HEK293 (cell line): ENCODE data around the gene RAB3GAP2.
A peak's percentile ranks its signal among the peaks of the same experiment; 100 is the strongest.
"Not testable (repeated sequence)": the region's sequence is repeated elsewhere in the genome, so short reads cannot be mapped to it uniquely, and the experiment has no call there.

Experiments used
- CTCF ChIA-PET: fragments of 350-600 bp; formaldehyde crosslinking; extraction: SDS; loops from one replicate; lab custom pipeline; 2021; ENCODE audit warnings: antibody characterized with exemption; lab: Yijun Ruan, JAX
- POLR2A ChIA-PET: fragments of 300-600 bp; formaldehyde crosslinking; extraction: SDS; loops from one replicate; lab custom pipeline; 2020; ENCODE audit warnings: antibody characterized with exemption, inconsistent platforms; lab: Yijun Ruan, JAX
- H3K27ac ChIP-seq: fragments of 200-500 bp; sonication (Bioruptor generic); 2 replicates; pipeline ENCODE4 v1.5.1; 2014; ENCODE audit warnings: low read depth, low read length, control low read depth, inconsistent platforms; ENCODE audit errors: extremely low read depth
- H3K36me3 ChIP-seq, 2 experiments: fragments of 200-500 bp in 1 of 2; sonication (Bioruptor generic) in 1 of 2; 1 replicate in 1 of 2; 2 replicates in 1 of 2; pipeline ENCODE4 v1.5.1; 2014 to 2017; ENCODE audit warnings: inconsistent platforms in 2 of 2, low read length in 2 of 2; ENCODE audit not compliant: control insufficient read depth in 2 of 2, insufficient read depth in 1 of 2
- H3K4me1 ChIP-seq: fragments of 200-500 bp; sonication (Bioruptor generic); 2 replicates; pipeline ENCODE4 v1.5.1; 2014; ENCODE audit warnings: mild to moderate bottlenecking, low read length, inconsistent platforms; ENCODE audit not compliant: control insufficient read depth, insufficient read depth
- H3K4me3 ChIP-seq: 2 replicates; pipeline ENCODE4 v1.5.1; 2011; ENCODE audit warnings: low read depth, mild to moderate bottlenecking, control low read depth, low read length, moderate library complexity
- H3K9me3 ChIP-seq: fragments of 200-500 bp; sonication (Bioruptor generic); 2 replicates; pipeline ENCODE4 v1.5.1; 2014; ENCODE audit warnings: low read depth, low read length, inconsistent platforms; ENCODE audit not compliant: control insufficient read depth, insufficient read depth
- KLF8 ChIP-seq: fragments of 450-650 bp; formaldehyde crosslinking; IDR thresholded peaks from 2 replicates; pipeline ENCODE4 v1.5.1; 2016; ENCODE audit warnings: missing biosample characterization, missing genetic modification characterization
- MZF1 ChIP-seq: fragments of 450-650 bp; formaldehyde crosslinking; IDR thresholded peaks from 2 replicates; pipeline ENCODE4 v1.5.1; 2017; ENCODE audit warnings: missing biosample characterization, missing genetic modification characterization, borderline replicate concordance
- PRDM6 ChIP-seq: fragments of 450-650 bp; formaldehyde crosslinking; IDR thresholded peaks from 2 replicates; pipeline ENCODE4 v1.5.1; 2017; ENCODE audit warnings: missing biosample characterization, missing genetic modification characterization
- ZBTB8A ChIP-seq: fragments of 450-650 bp; formaldehyde crosslinking; IDR thresholded peaks from 2 replicates; pipeline ENCODE4 v1.5.1; 2016; ENCODE audit warnings: missing biosample characterization, missing genetic modification characterization
- ZEB2 ChIP-seq: fragments of 450-650 bp; formaldehyde crosslinking; IDR thresholded peaks from 2 replicates; pipeline ENCODE4 v1.5.1; 2016; ENCODE audit warnings: missing biosample characterization, missing genetic modification characterization
- ZNF114 ChIP-seq: fragments of 450-650 bp; formaldehyde crosslinking; IDR thresholded peaks from 2 replicates; pipeline ENCODE4 v1.5.0; 2017; ENCODE audit warnings: missing biosample characterization, missing genetic modification characterization
- ZNF157 ChIP-seq: fragments of 450-650 bp; formaldehyde crosslinking; IDR thresholded peaks from 2 replicates; pipeline ENCODE4 v1.5.1; 2016; ENCODE audit warnings: missing biosample characterization, missing genetic modification characterization
- ZNF211 ChIP-seq: fragments of 450-650 bp; formaldehyde crosslinking; IDR thresholded peaks from 2 replicates; pipeline ENCODE4 v1.5.1; 2016; ENCODE audit warnings: low read depth, missing biosample characterization, missing genetic modification characterization
- ZNF366 ChIP-seq: fragments of 450-650 bp; formaldehyde crosslinking; conservative IDR thresholded peaks from 2 replicates; pipeline ENCODE4 v1.5.1; 2016; ENCODE audit warnings: missing biosample characterization, missing genetic modification characterization
- ZNF391 ChIP-seq: fragments of 450-650 bp; formaldehyde crosslinking; IDR thresholded peaks from 2 replicates; pipeline ENCODE4 v1.5.1; 2016; ENCODE audit warnings: low read depth, missing biosample characterization, missing genetic modification characterization, borderline replicate concordance
- ZNF394 ChIP-seq: fragments of 450-650 bp; formaldehyde crosslinking; IDR thresholded peaks from 2 replicates; pipeline ENCODE4 v1.5.1; 2016; ENCODE audit warnings: missing biosample characterization, missing genetic modification characterization, mild to moderate bottlenecking, moderate library complexity, borderline replicate concordance
- ZNF473 ChIP-seq: fragments of 450-650 bp; formaldehyde crosslinking; IDR thresholded peaks from 2 replicates; pipeline ENCODE4 v1.5.1; 2017; ENCODE audit warnings: missing biosample characterization, missing genetic modification characterization
- ZNF488 ChIP-seq: fragments of 450-650 bp; formaldehyde crosslinking; IDR thresholded peaks from 2 replicates; pipeline ENCODE4 v1.5.1; 2016; ENCODE audit warnings: missing biosample characterization, missing genetic modification characterization
- ZNF561 ChIP-seq: fragments of 450-650 bp; IDR thresholded peaks from 2 replicates; pipeline ENCODE4 v1.5.1; 2018; ENCODE audit warnings: missing biosample characterization, missing genetic modification characterization, borderline replicate concordance
- ZNF600 ChIP-seq: fragments of 450-650 bp; formaldehyde crosslinking; IDR thresholded peaks from 2 replicates; pipeline ENCODE4 v1.5.1; 2016; ENCODE audit warnings: missing biosample characterization, missing genetic modification characterization
- ZNF670 ChIP-seq: fragments of 450-650 bp; formaldehyde crosslinking; IDR thresholded peaks from 2 replicates; pipeline ENCODE4 v1.5.1; 2016; ENCODE audit warnings: missing biosample characterization, missing genetic modification characterization, low read depth
- ZNF776 ChIP-seq: fragments of 450-650 bp; formaldehyde crosslinking; IDR thresholded peaks from 2 replicates; pipeline ENCODE4 v1.5.0; 2017; ENCODE audit warnings: missing biosample characterization, missing genetic modification characterization, borderline replicate concordance
- ZNF791 ChIP-seq: fragments of 450-650 bp; formaldehyde crosslinking; IDR thresholded peaks from 2 replicates; pipeline ENCODE4 v1.5.1; 2016; ENCODE audit warnings: missing biosample characterization, missing genetic modification characterization
- ZSCAN18 ChIP-seq: fragments of 450-650 bp; formaldehyde crosslinking; IDR thresholded peaks from 2 replicates; pipeline ENCODE4 v1.5.1; 2016; ENCODE audit warnings: missing biosample characterization, missing genetic modification characterization

RAB3GAP2 gene

GRCh38 chr1:220241072-220241663, 31.1 kb downstream of the RAB3GAP2 start:
- H3K9me3 ChIP-seq: no peaks in the 10 kb centered on the region
- no peak overlapping the region for H3K4me3 ChIP-seq
- ChIA-PET CTCF (interaction anchor here (0.8 kb wide), 1 partner anchor 11 kb away, joined by 4 read pairs; no protein-coding TSS in a partner anchor), POLR2A (no interaction called here)
- no peak for TF ChIP-seq ZNF157 (tag by site-specific recombination)
- no peak for TF ChIP-seq ZSCAN18 (tag by site-specific recombination)
- TF ChIP-seq ZNF776 (tag by site-specific recombination): no peak
- no peak for TF ChIP-seq ZNF366 (tag by site-specific recombination)
- no peak for TF ChIP-seq ZEB2 (tag by site-specific recombination)
- peak; percentile 67 for TF ChIP-seq PRDM6 (tag by site-specific recombination)
- H3K27ac ChIP-seq: no peak overlapping the region
- H3K36me3 ChIP-seq: no peaks in the 10 kb centered on the region
- H3K4me1 ChIP-seq: peaks cover 4% of the 10 kb centered on the region; the same call in 1 of the 2 replicates

GRCh38 chr1:220239966-220240365, 32.3 kb downstream of the RAB3GAP2 start:
- ChIA-PET CTCF (interaction anchor here (0.7 kb wide), 1 partner anchor 21 kb away, joined by 3 read pairs; no protein-coding TSS in a partner anchor), POLR2A (no interaction called here)
- no peaks in the 10 kb centered on the region for H3K36me3 ChIP-seq

GRCh38 chr1:220239213-220239612, 33.0 kb downstream of the RAB3GAP2 start:
- Histone ChIP-seq H3K4me1 (peaks cover 11% of the 10 kb centered on the region; the same call in 1 of the 2 replicates), H3K4me3 (no peak overlapping the region), H3K27ac (no peak overlapping the region), H3K36me3 (no peaks in the 10 kb centered on the region), H3K9me3 (no peaks in the 10 kb centered on the region)
- ChIA-PET POLR2A (no interaction called here), CTCF (interaction anchor here (0.7 to 1.5 kb wide), 2 partner anchors 20 kb away, joined by 3 to 5 read pairs; no protein-coding TSS in a partner anchor)
- TF ChIP-seq ZNF600 (tag by site-specific recombination) (no peak), ZNF488 (tag by site-specific recombination) (no peak), ZNF394 (tag by site-specific recombination) (no peak), ZNF114 (no peak), MZF1 (no peak), KLF8 (no peak), ZNF391 (tag by site-specific recombination) (no peak)

More at GRCh38 chr1:220239966-220240365, 32.3 kb downstream of the RAB3GAP2 start:
- no peak overlapping the region for H3K27ac ChIP-seq
- no peak overlapping the region for H3K4me3 ChIP-seq
- no peaks in the 10 kb centered on the region for H3K9me3 ChIP-seq
- TF ChIP-seq ZNF670 (tag by site-specific recombination) (no peak), ZNF473 (tag by site-specific recombination) (no peak), ZNF561 (no peak), ZNF211 (tag by site-specific recombination) (no peak), ZNF791 (tag by site-specific recombination) (no peak), ZNF366 (tag by site-specific recombination) (no peak), ZBTB8A (tag by site-specific recombination) (no peak)
- H3K4me1 ChIP-seq: peaks cover 11% of the 10 kb centered on the region; the same call in 1 of the 2 replicates

GRCh38 chr1:220236278-220236677, 36.0 kb downstream of the RAB3GAP2 start:
- H3K4me3 ChIP-seq, H3K9me3 ChIP-seq, H3K27ac ChIP-seq, H3K4me1 ChIP-seq, POLR2A ChIA-PET: not testable (repeated sequence)
- peaks cover 0 to 12% of the 10 kb centered on the region in 2 experiments; a peak in 1 of 3 replicates for H3K36me3 ChIP-seq
- CTCF ChIA-PET: interaction anchor here (1.2 to 3.7 kb wide), 2 partner anchors 17 to 19 kb away, joined by 3 to 15 read pairs; no protein-coding TSS in a partner anchor
